Measurements from ENCODE around the gene SFR1.

The SFR1 gene

GRCh38 chr10:104096692-104097091, 25.3 kb upstream of the SFR1 start:
- TF ChIP-seq CTCF (conservative IDR thresholded peaks at IDR 0.05): no peak
- H3K27ac ChIP-seq: no peak overlapping the region

GRCh38 chr10:104098358-104098925, 23.5 kb upstream of the SFR1 start:
- TF ChIP-seq CTCF (conservative IDR thresholded peaks at IDR 0.05): no peak
- no peak overlapping the region for H3K27ac ChIP-seq

- no peak for TF ChIP-seq CTCF (conservative IDR thresholded peaks at IDR 0.05)
- H3K27ac ChIP-seq: no peak overlapping the region
Observed at GRCh38 chr10:104099269-104099668, 22.7 kb upstream of the SFR1 start.

- no peak overlapping the region for H3K27ac ChIP-seq
- TF ChIP-seq CTCF (conservative IDR thresholded peaks at IDR 0.05): no peak
Observed at GRCh38 chr10:104099941-104100340, 22.0 kb upstream of the SFR1 start.

GRCh38 chr10:104100795-104101194, 21.2 kb upstream of the SFR1 start:
- no peak for TF ChIP-seq CTCF (conservative IDR thresholded peaks at IDR 0.05)
- H3K27ac ChIP-seq: no peak overlapping the region

GRCh38 chr10:104101902-104102301, 20.1 kb upstream of the SFR1 start:
- no peak for TF ChIP-seq CTCF (conservative IDR thresholded peaks at IDR 0.05)
- no peak overlapping the region for H3K27ac ChIP-seq

GRCh38 chr10:104103956-104104355, 18.0 kb upstream of the SFR1 start:
- no peak for TF ChIP-seq CTCF (conservative IDR thresholded peaks at IDR 0.05)
- no peak overlapping the region for H3K27ac ChIP-seq

Data from VCaP (cell line).